NCI-H526 (cell line): Measurements from ENCODE around the gene ERICH3.

Source experiments
- DNase-seq, 2 experiments: peaks; one replicate each; lab custom pipeline; 2025; lab: John Stamatoyannopoulos, UW

The ERICH3 gene

GRCh38 chr1:74591949-74592348 lies 81.6 kb downstream of the ERICH3 start:
- no peak for DNase-seq

GRCh38 chr1:74590288-74590687 lies 83.3 kb downstream of the ERICH3 start:
- no peak for DNase-seq

- no peak for DNase-seq
Measured at GRCh38 chr1:74587888-74588287, 85.7 kb downstream of the ERICH3 start.

- DNase-seq = no peak
Measured at GRCh38 chr1:74586253-74586897, 87.2 kb downstream of the ERICH3 start.

- DNase-seq = no peak
Measured at GRCh38 chr1:74584185-74584584, 89.4 kb downstream of the ERICH3 start.

- no peak for DNase-seq
Measured at GRCh38 chr1:74583397-74583796, 90.2 kb downstream of the ERICH3 start.

- no peak for DNase-seq
Measured at GRCh38 chr1:74579425-74579824, 94.2 kb downstream of the ERICH3 start.

- no peak for DNase-seq
Measured at GRCh38 chr1:74578101-74578500, 95.5 kb downstream of the ERICH3 start.

- DNase-seq = no peak
Measured at GRCh38 chr1:74571891-74572290, 101.7 kb downstream of the ERICH3 start.

GRCh38 chr1:74571493-74571800 lies 102.1 kb downstream of the ERICH3 start:
- peak in 1 of 2 experiments; percentile 4 for DNase-seq

GRCh38 chr1:74570797-74571492 lies 102.6 kb downstream of the ERICH3 start:
- DNase-seq = no peak

- DNase-seq = no peak
Measured at GRCh38 chr1:74549932-74550331, 123.7 kb downstream of the ERICH3 start.

- peak; percentile 3 to 42 for DNase-seq
Measured at GRCh38 chr1:74548961-74549750, 124.4 kb downstream of the ERICH3 start.

- no peak for DNase-seq
Measured at GRCh38 chr1:74545821-74546220, 127.8 kb downstream of the ERICH3 start.

GRCh38 chr1:74534241-74534640 lies 139.4 kb downstream of the ERICH3 start:
- DNase-seq = no peak

- DNase-seq = peak; percentile 4 to 17
Measured at GRCh38 chr1:74531796-74532195, 141.8 kb downstream of the ERICH3 start.

GRCh38 chr1:74530892-74531291 lies 142.7 kb downstream of the ERICH3 start:
- peak; percentile 14 to 36 for DNase-seq

GRCh38 chr1:74528123-74528522 lies 145.5 kb downstream of the ERICH3 start:
- DNase-seq = no peak

- DNase-seq = no peak
Measured at GRCh38 chr1:74526708-74527107, 146.9 kb downstream of the ERICH3 start.

- DNase-seq = no peak
Measured at GRCh38 chr1:74523873-74524480, 149.6 kb downstream of the ERICH3 start.

GRCh38 chr1:74522148-74522547 lies 151.4 kb downstream of the ERICH3 start:
- peak in 1 of 2 experiments; percentile 40 for DNase-seq
